Stimulated activated CD8-positive, alpha-beta memory T cell treated with anti-CD3 and anti-CD28 coated beads, Interleukin-2, amount 100 ng/mL, for 1 hour (primary cell): ENCODE measurements around the gene TIMM10.

ENCODE experiments used
- DNase-seq, 2 donors: peaks; one replicate each; pipeline ENCODE4 v3.0.0-alpha.2; 2020; ENCODE audit warnings: low read depth in 2 of 2

Gene TIMM10

GRCh38 chr11:57483562-57483918, 47.0 kb downstream of the TIMM10 start:
- no peak for DNase-seq

- peak in 1 of 2 donors; percentile 35 for DNase-seq
Observed at GRCh38 chr11:57482782-57483561, 47.6 kb downstream of the TIMM10 start.

DNA sequence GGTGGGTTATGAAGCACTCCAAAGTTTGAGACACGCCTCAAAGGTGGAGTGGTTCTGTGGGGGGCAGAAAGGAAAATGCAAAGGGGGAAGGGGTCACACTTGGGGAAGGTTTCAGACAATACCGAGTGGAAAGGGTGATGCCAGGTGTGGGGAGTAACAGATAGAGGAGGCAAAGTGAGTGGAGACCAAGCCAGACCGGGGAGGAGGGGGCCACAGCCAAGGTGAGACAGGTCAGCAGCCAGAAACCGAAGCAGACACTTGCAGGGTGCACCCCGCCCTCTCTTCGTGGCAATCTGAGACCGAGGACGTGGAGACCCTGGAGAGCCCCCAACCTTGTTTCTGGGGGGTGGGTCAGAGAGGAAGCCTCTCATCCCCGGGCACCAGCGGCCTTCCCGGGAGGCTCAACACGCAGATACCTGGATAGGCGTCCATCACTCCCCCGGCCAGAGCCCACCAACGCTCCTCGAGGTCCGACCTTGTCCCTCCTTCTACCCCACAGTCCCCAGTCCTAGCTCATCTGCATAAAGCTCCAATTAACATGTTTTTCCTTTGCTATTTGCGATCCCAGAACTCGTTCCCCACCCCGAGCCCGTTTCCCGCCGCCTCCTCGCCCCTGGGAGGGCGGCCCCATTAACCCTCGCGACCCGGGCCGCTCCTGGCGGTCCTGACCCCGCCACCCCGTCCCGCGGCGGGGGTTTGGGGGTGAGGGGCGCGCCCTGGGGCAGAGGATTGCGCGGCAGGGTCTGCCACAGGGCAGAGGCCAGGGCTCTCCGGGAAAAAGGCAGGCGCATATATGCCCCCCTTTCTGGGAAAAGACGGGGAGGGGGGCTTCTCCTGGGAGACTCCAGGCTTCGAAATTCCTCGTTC, 48.4 kb downstream of the TIMM10 start:
- no peak for DNase-seq

- no peak for DNase-seq
Observed at GRCh38 chr11:57481315-57481714, 49.2 kb downstream of the TIMM10 start.

DNA sequence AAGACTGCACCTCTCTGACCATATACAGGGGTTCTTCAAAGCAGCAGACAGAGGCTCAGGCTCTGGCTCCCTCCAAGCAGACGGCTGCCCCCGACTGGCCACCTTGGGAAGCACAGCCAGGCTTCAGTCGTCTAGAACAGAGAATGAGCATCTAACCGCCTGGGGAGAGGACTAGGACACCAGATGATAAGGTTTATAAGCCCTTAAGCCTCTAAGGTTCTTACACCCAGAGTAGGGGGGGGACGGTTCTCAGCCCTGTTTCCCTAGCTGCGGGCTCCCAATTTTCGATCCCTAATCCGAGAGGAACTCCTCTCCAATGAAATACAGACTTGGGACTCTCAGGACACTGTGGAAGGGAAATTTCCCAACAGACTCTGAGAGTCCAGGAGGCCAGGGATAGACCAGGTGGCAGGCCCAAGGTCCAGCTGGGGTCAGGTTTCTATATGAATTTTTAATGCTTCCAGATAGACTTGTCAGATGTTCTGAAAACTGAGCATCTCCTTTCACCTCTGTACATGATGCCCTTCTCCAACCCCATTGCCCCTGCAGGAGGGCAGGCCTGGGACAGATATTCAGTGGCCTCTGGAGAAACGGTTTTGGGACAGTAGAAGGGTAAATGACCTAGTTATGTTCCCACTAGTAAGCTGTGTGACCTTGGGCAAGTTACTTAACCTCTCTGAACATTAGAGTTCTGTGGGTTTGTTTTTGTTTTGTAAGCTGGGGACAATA, 50.0 kb downstream of the TIMM10 start:
- peak; percentile 40 to 45 for DNase-seq

GRCh38 chr11:57479911-57480310, 50.6 kb downstream of the TIMM10 start:
- DNase-seq: no peak

GRCh38 chr11:57479021-57479663, 51.4 kb downstream of the TIMM10 start:
- DNase-seq: no peak
